IPS DF 6.9 (cell line): ENCODE measurements around the gene RTKN.

Experiments
- DNase-seq: peaks from one replicate; pipeline ENCODE4 v3.0.0-alpha.2; 2013; ENCODE audit warnings: low read depth, low spot score
- H3K27ac ChIP-seq: one replicate; pipeline ENCODE4 v1.5.1; 2013; ENCODE audit warnings: low read length, control low read depth
- H3K27me3 ChIP-seq: 2 replicates; pipeline ENCODE4 v1.6.1; 2013; ENCODE audit warnings: mild to moderate bottlenecking, low read length; ENCODE audit not compliant: control insufficient read depth, insufficient read depth
- H3K36me3 ChIP-seq: 2 replicates; pipeline ENCODE4 v1.6.1; 2013; ENCODE audit warnings: low read length; ENCODE audit not compliant: control insufficient read depth, insufficient read depth
- H3K4me1 ChIP-seq: 2 replicates; pipeline ENCODE4 v1.6.1; 2013; ENCODE audit warnings: low read length; ENCODE audit not compliant: control insufficient read depth, insufficient read depth
- H3K4me3 ChIP-seq: 2 replicates; pipeline ENCODE4 v1.5.1; 2013; ENCODE audit warnings: mild to moderate bottlenecking, low read length
- H3K9me3 ChIP-seq: 2 replicates; pipeline ENCODE4 v1.6.1; 2013; ENCODE audit warnings: low read length, inconsistent platforms; ENCODE audit not compliant: control insufficient read depth, insufficient read depth
- WGBS: extraction: QIAGEN DNeasy Blood & Tissue Kit; methylation state at CpG from one replicate; pipeline ENCODE4 v1.1.7; 2013; ENCODE audit warnings: mixed read lengths, missing lambda C conversion rate; ENCODE audit not compliant: insufficient read length, insufficient coverage; 5-methylcytosine and 5-hydroxymethylcytosine counted together

Gene RTKN

DNA sequence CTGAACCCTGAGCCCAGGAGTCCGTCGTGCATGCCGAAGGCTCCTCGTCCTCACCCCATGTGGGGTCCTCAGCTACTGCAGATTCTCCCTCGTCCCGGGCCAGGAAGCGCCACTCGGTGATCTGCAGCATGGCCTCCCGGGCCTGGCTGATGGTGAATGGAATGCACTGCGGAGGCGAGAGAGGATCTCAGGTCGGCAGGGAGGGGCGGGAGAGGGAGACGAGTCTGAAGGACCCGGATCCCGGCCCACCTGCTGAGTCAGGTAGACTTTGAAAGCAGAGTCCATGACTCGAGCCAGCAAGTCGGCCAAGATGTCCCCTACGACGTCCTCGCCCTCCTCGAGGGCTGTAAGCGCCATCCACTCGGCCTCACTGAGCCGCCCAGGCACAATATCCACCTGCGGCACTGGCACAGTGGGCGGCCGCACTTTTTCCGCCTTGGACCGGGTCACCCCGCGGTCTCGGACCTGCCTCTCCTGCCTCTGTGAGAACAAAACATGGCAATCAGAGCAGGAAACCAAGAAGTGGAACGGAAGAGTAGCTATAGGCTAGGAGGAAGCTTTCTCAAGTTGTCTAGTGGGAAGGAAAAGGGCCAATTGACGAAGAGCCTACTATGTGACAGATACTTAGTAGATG is 25.9 kb downstream of the RTKN start:
- H3K4me3 ChIP-seq: no peak overlapping the region
- no peaks in the 10 kb centered on the region for H3K36me3 ChIP-seq
- no peaks in the 10 kb centered on the region for H3K4me1 ChIP-seq
- H3K9me3 ChIP-seq: no peaks in the 10 kb centered on the region
- WGBS: no CpG with 5 or more reads among the region's 35 CpGs
- H3K27me3 ChIP-seq: no peaks in the 10 kb centered on the region
- H3K27ac ChIP-seq: no peak overlapping the region
- DNase-seq: no peak

DNA sequence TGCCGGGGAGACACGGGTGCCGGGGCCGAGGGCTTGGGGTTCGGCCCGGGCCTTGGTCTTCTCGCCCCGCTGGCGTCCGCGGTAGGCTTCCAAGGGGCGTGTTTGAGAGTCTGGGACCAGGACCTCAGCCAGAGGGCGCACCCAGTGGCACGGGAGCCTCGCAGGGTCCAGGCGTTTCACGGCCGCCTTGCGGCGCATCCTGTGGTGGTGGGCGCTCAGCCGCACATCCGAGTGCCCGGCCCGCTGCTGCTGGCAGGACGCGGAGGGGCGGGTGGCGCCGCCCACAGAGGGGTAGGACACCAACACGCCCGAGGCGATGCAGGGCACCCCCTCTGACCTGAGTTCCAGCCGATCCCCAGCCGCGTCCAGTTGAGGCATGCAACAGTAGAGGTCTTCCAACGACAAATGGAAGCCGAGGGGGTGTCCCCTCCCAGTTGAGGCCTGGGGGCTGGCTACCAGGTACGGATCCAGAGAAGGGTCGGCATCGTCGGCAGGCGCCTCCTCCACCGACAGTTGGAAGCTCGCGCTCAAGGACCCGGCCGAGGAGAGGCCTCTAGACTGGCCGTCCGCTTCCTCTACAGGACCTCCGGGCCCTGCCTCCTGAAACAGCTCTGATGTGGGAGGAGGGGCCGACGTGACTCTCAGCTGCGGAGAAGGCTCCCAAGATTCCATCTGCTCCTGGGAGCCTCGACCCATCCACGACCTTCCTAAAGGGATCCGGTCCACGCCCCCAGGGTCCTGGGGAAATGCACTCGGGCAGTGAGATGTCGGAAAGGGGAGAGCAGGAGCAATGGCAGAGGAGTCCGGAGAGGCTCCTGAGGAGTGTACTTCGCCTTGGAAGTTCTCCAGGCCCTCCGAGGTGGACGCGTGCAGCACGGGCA is 26.6 kb downstream of the RTKN start:
- no peak overlapping the region for H3K27ac ChIP-seq
- H3K36me3 ChIP-seq: no peaks in the 10 kb centered on the region
- H3K27me3 ChIP-seq: no peaks in the 10 kb centered on the region
- DNase-seq: no peak
- no peaks in the 10 kb centered on the region for H3K4me1 ChIP-seq
- no peak overlapping the region for H3K4me3 ChIP-seq
- no peaks in the 10 kb centered on the region for H3K9me3 ChIP-seq
- WGBS: no CpG with 5 or more reads among the region's 66 CpGs

DNA sequence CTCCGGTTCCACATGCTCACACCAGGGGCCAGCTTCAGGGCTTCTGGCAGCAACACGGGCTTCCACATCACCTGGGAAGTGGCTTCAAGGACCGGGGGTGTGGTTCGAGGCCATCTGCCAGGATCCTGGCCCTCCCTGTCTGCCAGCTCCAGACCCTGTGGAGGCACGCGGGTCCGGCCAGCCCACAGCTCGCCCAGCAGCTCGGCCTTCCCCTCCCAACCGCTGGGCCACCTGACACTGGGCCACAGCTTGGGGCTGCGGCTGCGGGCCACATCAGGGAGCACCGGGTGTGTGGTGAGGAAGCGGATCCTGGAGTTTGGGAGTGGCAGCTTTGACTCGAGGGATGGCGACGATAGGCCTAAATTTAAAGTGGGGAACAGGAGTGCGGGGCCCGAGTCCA is 27.3 kb downstream of the RTKN start:
- H3K4me3 ChIP-seq: no peak overlapping the region

DNA sequence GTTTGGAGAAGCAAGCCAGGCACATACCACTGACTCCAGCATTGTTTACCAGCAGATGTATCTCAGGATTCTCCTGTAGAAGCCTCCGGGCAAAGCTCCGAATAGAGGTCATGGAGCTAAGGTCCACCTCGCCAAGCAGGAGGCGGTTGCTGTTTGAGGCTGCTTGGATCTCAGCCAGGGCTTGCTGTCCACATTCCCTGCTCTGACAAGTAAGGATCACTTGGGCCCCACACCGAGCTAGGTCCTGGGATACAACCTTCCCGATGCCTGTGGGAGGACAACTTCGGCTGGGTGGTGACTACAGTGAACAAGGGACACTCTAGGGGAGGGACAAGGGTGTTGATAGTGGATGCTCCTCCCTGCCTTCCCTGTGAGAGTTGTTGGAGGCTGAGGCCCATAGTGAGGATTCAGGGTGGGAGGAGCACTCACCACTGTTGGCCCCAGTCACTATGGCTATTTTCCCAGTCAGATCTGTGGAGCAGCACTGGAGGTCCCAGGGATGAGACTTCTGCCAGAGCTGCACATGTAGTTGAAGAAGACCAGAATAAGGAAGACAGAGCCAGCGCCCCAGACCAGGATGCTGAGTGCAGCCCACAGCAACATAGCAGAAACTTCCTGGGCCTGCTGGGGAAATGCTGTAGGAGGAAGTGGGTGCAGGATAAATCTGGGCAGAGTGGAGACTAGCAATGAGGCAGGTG is 28.6 kb downstream of the RTKN start:
- no CpG with 5 or more reads among the region's 8 CpGs for WGBS
- Histone ChIP-seq H3K36me3 (no peaks in the 10 kb centered on the region), H3K27ac (no peak overlapping the region), H3K9me3 (no peaks in the 10 kb centered on the region), H3K4me3 (no peak overlapping the region), H3K4me1 (no peaks in the 10 kb centered on the region), H3K27me3 (no peaks in the 10 kb centered on the region)
- DNase-seq: no peak

More for the DNA sequence above, 27.3 kb downstream of the RTKN start:
- Histone ChIP-seq H3K27ac (no peak overlapping the region), H3K27me3 (no peaks in the 10 kb centered on the region), H3K36me3 (no peaks in the 10 kb centered on the region), H3K4me1 (no peaks in the 10 kb centered on the region), H3K9me3 (no peaks in the 10 kb centered on the region)
- no CpG with 5 or more reads among the region's 19 CpGs for WGBS
- no peak for DNase-seq

DNA sequence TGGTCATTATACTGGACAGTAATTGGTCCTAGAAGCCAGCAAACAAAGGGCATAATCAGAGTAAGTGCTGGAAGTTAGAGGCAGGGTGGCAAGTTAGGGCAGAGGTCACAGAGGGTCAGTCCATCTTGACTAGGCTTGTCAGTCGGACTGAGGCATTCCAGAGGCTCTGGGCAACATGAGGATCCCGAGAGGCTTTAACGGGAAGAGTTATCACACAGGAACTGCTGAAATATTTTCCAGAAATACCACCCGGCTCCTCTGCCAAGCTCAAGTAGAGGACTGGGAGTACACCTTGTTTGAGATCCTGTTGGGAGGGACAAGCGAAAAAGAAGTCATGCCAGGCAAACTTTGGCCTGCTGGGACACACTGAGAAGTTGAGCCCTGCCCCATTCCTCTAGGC is 34.1 kb downstream of the RTKN start:
- Histone ChIP-seq H3K9me3 (no peaks in the 10 kb centered on the region), H3K4me1 (no peaks in the 10 kb centered on the region), H3K27me3 (no peaks in the 10 kb centered on the region), H3K36me3 (no peaks in the 10 kb centered on the region), H3K4me3 (no peak overlapping the region), H3K27ac (no peak overlapping the region)
- no CpG with 5 or more reads among the region's 5 CpGs for WGBS
- DNase-seq: no peak

DNA sequence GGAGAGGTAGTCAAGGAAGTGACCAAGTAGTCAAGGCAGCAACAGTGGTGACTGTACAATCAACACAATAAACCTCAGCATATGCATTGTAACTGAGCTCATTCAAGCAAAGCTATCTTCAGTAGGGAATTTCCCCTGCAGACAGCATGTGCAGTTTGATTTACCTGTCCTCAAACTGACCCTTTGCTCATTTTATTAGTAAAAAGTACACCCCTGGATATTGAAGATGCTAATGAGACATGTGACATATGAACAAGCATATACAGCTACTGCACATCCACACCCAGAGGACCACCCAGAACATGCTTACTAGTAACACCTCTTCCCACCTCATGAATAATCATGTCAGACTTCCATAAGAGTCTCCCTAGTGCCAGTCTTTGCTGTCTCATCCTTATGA is 35.7 kb downstream of the RTKN start:
- DNase-seq: no peak
- Histone ChIP-seq H3K27ac (no peak overlapping the region), H3K4me1 (no peaks in the 10 kb centered on the region), H3K9me3 (no peaks in the 10 kb centered on the region), H3K27me3 (no peaks in the 10 kb centered on the region), H3K36me3 (no peaks in the 10 kb centered on the region), H3K4me3 (no peak overlapping the region)

DNA sequence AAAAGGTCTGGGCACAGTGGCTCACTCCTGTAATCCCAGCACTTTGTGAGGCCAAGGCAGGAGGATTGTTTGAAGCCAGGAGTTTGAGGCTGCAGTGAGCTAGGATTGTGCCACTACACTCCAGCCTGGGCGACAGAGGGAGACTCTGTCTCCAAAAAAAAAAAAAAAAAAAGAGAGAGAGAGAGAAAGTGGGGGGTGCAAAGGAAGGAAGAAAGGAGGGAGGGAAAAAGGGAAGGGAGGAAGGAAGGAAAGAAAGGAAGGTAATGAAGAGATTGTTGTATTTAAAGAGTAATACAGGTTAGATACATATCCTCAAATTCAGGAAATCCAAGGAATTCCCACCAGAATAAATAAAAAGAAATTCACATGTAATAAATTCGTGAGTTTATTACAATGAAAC is 39.8 kb downstream of the RTKN start:
- DNase-seq: no peak
- WGBS: no CpG with 5 or more reads among the region's 2 CpGs
- H3K27me3 ChIP-seq: no peaks in the 10 kb centered on the region
- H3K27ac ChIP-seq: no peak overlapping the region
- H3K9me3 ChIP-seq: no peaks in the 10 kb centered on the region
- no peak overlapping the region for H3K4me3 ChIP-seq
- H3K36me3 ChIP-seq: no peaks in the 10 kb centered on the region
- H3K4me1 ChIP-seq: no peaks in the 10 kb centered on the region

DNA sequence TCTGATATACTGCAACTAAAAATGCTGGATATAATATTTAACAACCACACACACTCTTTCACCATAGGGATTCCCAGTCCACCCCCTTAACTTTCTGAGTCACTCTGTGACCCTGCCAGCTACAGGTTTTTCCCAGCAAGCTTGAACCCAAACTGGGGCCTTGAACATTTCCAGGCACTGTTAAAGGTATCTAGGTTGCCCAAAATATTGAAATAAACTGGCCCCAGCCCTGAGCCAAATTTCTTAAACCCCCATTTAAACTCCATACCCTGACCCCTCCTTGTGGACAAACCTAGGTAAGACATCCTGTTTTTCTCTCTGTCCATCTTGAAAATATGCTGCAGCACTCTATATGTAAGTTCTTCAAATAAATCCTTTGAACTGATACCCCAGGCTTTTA is 42.0 kb downstream of the RTKN start:
- H3K27me3 ChIP-seq: no peaks in the 10 kb centered on the region
- no peaks in the 10 kb centered on the region for H3K36me3 ChIP-seq
- H3K4me1 ChIP-seq: no peaks in the 10 kb centered on the region
- no peak for DNase-seq
- H3K4me3 ChIP-seq: no peak overlapping the region
- H3K27ac ChIP-seq: no peak overlapping the region
- H3K9me3 ChIP-seq: no peaks in the 10 kb centered on the region

DNA sequence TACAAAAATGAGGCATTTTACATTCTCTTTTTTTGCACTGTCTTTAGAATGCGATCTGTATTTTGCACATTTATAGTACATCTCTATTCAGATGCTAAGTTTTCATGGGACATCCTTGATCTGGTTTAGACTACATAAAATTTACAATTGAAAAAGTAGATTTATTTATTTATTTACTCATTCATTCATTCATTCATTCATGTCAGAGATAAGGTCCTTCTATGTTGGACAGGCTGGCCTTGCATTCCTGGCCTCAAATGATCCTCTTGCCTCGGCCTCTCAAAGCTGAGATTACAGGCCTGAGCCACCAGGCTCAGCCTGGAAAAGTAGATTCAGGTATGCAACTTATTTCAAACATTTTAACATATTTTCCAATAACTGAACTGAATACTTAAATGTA is 45.6 kb downstream of the RTKN start:
- no peak overlapping the region for H3K4me3 ChIP-seq
- no peaks in the 10 kb centered on the region for H3K9me3 ChIP-seq
- no CpG with 5 or more reads among the region's 2 CpGs for WGBS
- H3K27me3 ChIP-seq: no peaks in the 10 kb centered on the region
- no peaks in the 10 kb centered on the region for H3K4me1 ChIP-seq
- DNase-seq: no peak
- no peaks in the 10 kb centered on the region for H3K36me3 ChIP-seq
- H3K27ac ChIP-seq: no peak overlapping the region

DNA sequence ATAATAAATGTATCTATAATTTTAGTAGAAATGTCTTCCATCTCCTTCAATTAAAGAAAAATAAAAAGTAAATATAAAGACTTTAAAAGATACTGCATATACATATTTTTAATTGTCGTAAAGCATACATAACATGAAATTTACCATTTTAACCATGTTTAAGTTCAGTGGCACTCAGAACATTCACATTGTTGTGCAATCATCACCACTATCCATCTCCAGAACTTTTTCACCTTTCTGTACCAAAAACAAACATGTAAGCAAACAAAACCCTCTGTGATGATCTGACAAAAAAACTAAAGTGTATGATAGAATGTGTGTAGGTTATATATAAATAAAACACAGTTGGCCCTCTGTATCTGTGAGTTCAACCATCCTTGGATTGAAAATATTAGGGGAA is 48.2 kb downstream of the RTKN start:
- Histone ChIP-seq H3K4me3 (no peak overlapping the region), H3K9me3 (no peaks in the 10 kb centered on the region), H3K27ac (no peak overlapping the region), H3K4me1 (no peaks in the 10 kb centered on the region), H3K27me3 (no peaks in the 10 kb centered on the region), H3K36me3 (no peaks in the 10 kb centered on the region)
- DNase-seq: no peak
- no CpG with 5 or more reads among the region's 1 CpG for WGBS
